GM23338 (cell line): ENCODE measurements around the gene STX16. TPM values are rescaled to one million over a fixed set of nuclear protein-coding genes. Genes with fewer than 3 reads are reported as not detected.

Source experiments
- ATAC-seq: fragments of 200-7000 bp; cut with Tn5 transposase; 3 replicates; pipeline ENCODE4 v1.9.1; 2020
- DNase-seq: peaks from one replicate; pipeline ENCODE4 v3.0.0-alpha.2; 2015; ENCODE audit warnings: low spot score
- H2AFZ ChIP-seq: fragments of 200-600 bp; sonication (generic); 2 replicates; pipeline ENCODE4 v1.8.0; 2016; ENCODE audit warnings: antibody characterized with exemption, mild to moderate bottlenecking, moderate library complexity
- H3F3A ChIP-seq: fragments of 200-600 bp; sonication (generic); replicated peaks from 2 replicates; pipeline ENCODE4 v1.8.0; 2017; ENCODE audit warnings: antibody characterized with exemption, mixed run types, low read depth
- H3K27ac ChIP-seq: fragments of 200-600 bp; sonication (generic); 2 replicates; pipeline ENCODE4 v1.6.1; 2016; ENCODE audit warnings: low read depth
- H3K27me3 ChIP-seq: fragments of 200-600 bp; sonication (generic); 2 replicates; pipeline ENCODE4 v1.8.0; 2016; ENCODE audit warnings: mild to moderate bottlenecking, mixed run types, moderate library complexity; ENCODE audit not compliant: insufficient read depth
- H3K36me3 ChIP-seq: fragments of 200-600 bp; sonication (generic); 2 replicates; pipeline ENCODE4 v1.8.0; 2016; ENCODE audit warnings: mild to moderate bottlenecking; ENCODE audit not compliant: insufficient read depth
- H3K4me1 ChIP-seq: fragments of 200-600 bp; sonication (generic); 2 replicates; pipeline ENCODE4 v1.8.0; 2016; ENCODE audit warnings: mild to moderate bottlenecking, moderate library complexity; ENCODE audit not compliant: insufficient read depth
- H3K4me2 ChIP-seq: fragments of 200-600 bp; sonication (generic); 2 replicates; pipeline ENCODE4 v1.7.1; 2017; ENCODE audit warnings: mixed run types
- H3K4me3 ChIP-seq: fragments of 200-600 bp; sonication (generic); 2 replicates; pipeline ENCODE4 v1.6.1; 2016; ENCODE audit warnings: mixed run types
- H3K79me2 ChIP-seq: fragments of 200-600 bp; sonication (generic); replicated peaks from 2 replicates; pipeline ENCODE4 v1.8.0; 2017; ENCODE audit warnings: mild to moderate bottlenecking; ENCODE audit not compliant: insufficient read depth
- H3K9me2 ChIP-seq: fragments of 200-600 bp; sonication (generic); 2 replicates; pipeline ENCODE4 v1.8.0; 2017; ENCODE audit not compliant: insufficient read depth
- H4K20me1 ChIP-seq: fragments of 200-600 bp; sonication (generic); replicated peaks from 2 replicates; pipeline ENCODE4 v1.8.0; 2017; ENCODE audit warnings: mild to moderate bottlenecking; ENCODE audit not compliant: insufficient read depth
- H3K27ac Mint-ChIP-seq: 2 replicates; pipeline ENCODE4 v1.8.0; 2020; ENCODE audit warnings: inconsistent platforms, mild to moderate bottlenecking, moderate library complexity, mixed read lengths
- H3K27me3 Mint-ChIP-seq: 3 replicates; pipeline ENCODE4 v1.8.0; 2022; ENCODE audit warnings: low read depth, mild to moderate bottlenecking, moderate library complexity, mixed read lengths, inconsistent platforms; ENCODE audit not compliant: insufficient read depth, poor library complexity
- H3K36me3 Mint-ChIP-seq: 3 replicates; pipeline ENCODE4 v1.8.0; 2021; ENCODE audit warnings: low read depth, mild to moderate bottlenecking, inconsistent platforms, moderate library complexity, mixed read lengths
- H3K4me1 Mint-ChIP-seq: 3 replicates; pipeline ENCODE4 v1.8.0; 2020; ENCODE audit warnings: mild to moderate bottlenecking, inconsistent platforms, mixed read lengths
- H3K4me3 Mint-ChIP-seq: 3 replicates; pipeline ENCODE4 v1.8.0; 2021; ENCODE audit warnings: moderate library complexity, mild to moderate bottlenecking, inconsistent platforms, mixed read lengths
- H3K9me3 Mint-ChIP-seq: 3 replicates; pipeline ENCODE4 v1.8.0; 2020; ENCODE audit warnings: moderate library complexity, mild to moderate bottlenecking, inconsistent platforms, mixed read lengths
- CREB1 ChIP-seq: fragments of 250-450 bp; sonication (Bioruptor Pico); IDR thresholded peaks from 2 replicates; pipeline ENCODE4 v1.5.0; 2020; ENCODE audit warnings: low read depth, mild to moderate bottlenecking, moderate library complexity
- EZH2 ChIP-seq: fragments of 200-600 bp; sonication (generic); IDR thresholded peaks from one replicate; pipeline ENCODE4 v1.8.0; 2017; ENCODE audit warnings: antibody characterized with exemption, mild to moderate bottlenecking, low read depth; ENCODE audit not compliant: unreplicated experiment
- EZH2phosphoT487 ChIP-seq: fragments of 200-600 bp; sonication (generic); IDR thresholded peaks from one replicate; pipeline ENCODE4 v1.8.1; 2018; ENCODE audit warnings: antibody characterized with exemption; ENCODE audit not compliant: unreplicated experiment
- JUNB ChIP-seq: IDR thresholded peaks from one replicate; pipeline ENCODE4 v1.6.1; 2016; ENCODE audit warnings: antibody characterized with exemption; ENCODE audit not compliant: unreplicated experiment
- NANOG ChIP-seq: IDR thresholded peaks from 2 replicates; pipeline ENCODE4 v1.6.1; 2016; ENCODE audit warnings: antibody characterized with exemption, borderline replicate concordance
- POLR2AphosphoS5 ChIP-seq: IDR thresholded peaks from 2 replicates; pipeline ENCODE4 v1.6.1; 2016; ENCODE audit warnings: antibody characterized with exemption, low read depth
- STAT1 ChIP-seq: IDR thresholded peaks from one replicate; pipeline ENCODE4 v1.6.1; 2016; ENCODE audit warnings: antibody characterized with exemption; ENCODE audit not compliant: unreplicated experiment
- ZNF114 ChIP-seq: fragments of 250-450 bp; sonication (Bioruptor Pico); IDR thresholded peaks from 2 replicates; pipeline ENCODE4 v1.5.0; 2020; ENCODE audit warnings: mild to moderate bottlenecking, moderate library complexity
- ZNF331 ChIP-seq: fragments of 250-450 bp; sonication (Bioruptor Pico); IDR thresholded peaks from 2 replicates; pipeline ENCODE4 v1.5.0; 2020; ENCODE audit warnings: low read depth, mild to moderate bottlenecking, moderate library complexity
- polyA plus RNA-seq: library from polyadenylated mRNA; unstranded; fragments of >200 nt; fragmentation: Nextera tagmentation; extraction: Ambion mirVana; gene quantifications from 2 replicates; pipeline ENCODE4 v1.2.1, GENCODE V29; 2016
- total RNA-seq: library from RNA; depleted of rRNA; stranded (reverse); fragments of >200 nt; shearing (Covaris generic); gene quantifications from 2 replicates; pipeline ENCODE4 v1.2.3, GENCODE V29; 2014
- TF ChIP-seq, protein P1 (sequence below): IDR thresholded peaks from one replicate; pipeline ENCODE4 v1.6.1; 2018; ENCODE audit warnings: antibody characterized with exemption; ENCODE audit not compliant: unreplicated experiment
- TF ChIP-seq, protein P2 (sequence below): IDR thresholded peaks from 2 replicates; pipeline ENCODE4 v1.6.1; 2016; ENCODE audit warnings: antibody characterized with exemption
- TF ChIP-seq, protein P3 (sequence below): fragments of 250-450 bp; sonication (Bioruptor Pico); IDR thresholded peaks from 2 replicates; pipeline ENCODE4 v1.5.0; 2020; ENCODE audit warnings: mild to moderate bottlenecking, moderate library complexity
- TF ChIP-seq, protein P4 (sequence below), 2 experiments: fragments of 200-600 bp in 1 of 2; sonication (generic) in 1 of 2; conservative IDR thresholded peaks; 2 replicates each; pipeline versions ENCODE4 v1.5.1 to v1.6.1; 2016 to 2017; ENCODE audit warnings: antibody characterized with exemption in 2 of 2, low read depth in 2 of 2, mild to moderate bottlenecking in 2 of 2, moderate library complexity in 1 of 2

STX16 gene
- total and polyA plus RNA-seq, 2 experiments from 2014 or later: 31.2 to 70.5 TPM

DNA sequence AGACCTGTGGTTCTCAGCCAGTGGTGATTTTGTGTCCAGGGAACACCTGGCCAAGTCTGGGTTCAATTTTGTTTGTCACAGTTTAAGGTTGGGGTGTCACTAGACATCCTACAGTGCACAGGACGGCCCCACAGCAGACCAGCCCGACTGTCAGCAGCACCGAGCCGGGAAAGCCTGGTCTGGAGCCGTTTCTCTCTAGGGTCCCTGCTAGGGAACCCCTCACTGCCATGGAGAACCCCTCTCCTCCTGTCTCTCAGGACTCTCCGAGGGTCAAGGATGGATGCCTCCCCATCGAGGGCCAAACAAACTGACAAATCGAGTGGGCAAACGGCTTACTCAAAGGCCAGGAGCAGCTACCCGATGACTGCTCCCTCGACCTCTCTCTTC lies 15.8 kb upstream of the STX16 start:
- peaks cover 15% of the 10 kb centered on the region for H3K27me3 Mint-ChIP-seq
- Histone ChIP-seq H3F3A (no peaks in the 10 kb centered on the region), H3K4me1 (no peaks in the 10 kb centered on the region), H3K4me3 (no peak overlapping the region), H3K27me3 (no peaks in the 10 kb centered on the region), H3K9me2 (no peaks in the 10 kb centered on the region), H3K27ac (no peak overlapping the region), H2AFZ (no peak overlapping the region), H3K79me2 (no peaks in the 10 kb centered on the region), H3K36me3 (no peaks in the 10 kb centered on the region), H4K20me1 (no peaks in the 10 kb centered on the region), H3K4me2 (no peak overlapping the region)
- no peak for DNase-seq
- H3K36me3 Mint-ChIP-seq: no peaks in the 10 kb centered on the region; the same call in 2 of the 3 replicates
- no peak overlapping the region for H3K4me3 Mint-ChIP-seq
- H3K27ac Mint-ChIP-seq: no peak overlapping the region
- no peak for TF ChIP-seq NANOG
- no peak for TF ChIP-seq EZH2
- TF ChIP-seq, protein P1, sequence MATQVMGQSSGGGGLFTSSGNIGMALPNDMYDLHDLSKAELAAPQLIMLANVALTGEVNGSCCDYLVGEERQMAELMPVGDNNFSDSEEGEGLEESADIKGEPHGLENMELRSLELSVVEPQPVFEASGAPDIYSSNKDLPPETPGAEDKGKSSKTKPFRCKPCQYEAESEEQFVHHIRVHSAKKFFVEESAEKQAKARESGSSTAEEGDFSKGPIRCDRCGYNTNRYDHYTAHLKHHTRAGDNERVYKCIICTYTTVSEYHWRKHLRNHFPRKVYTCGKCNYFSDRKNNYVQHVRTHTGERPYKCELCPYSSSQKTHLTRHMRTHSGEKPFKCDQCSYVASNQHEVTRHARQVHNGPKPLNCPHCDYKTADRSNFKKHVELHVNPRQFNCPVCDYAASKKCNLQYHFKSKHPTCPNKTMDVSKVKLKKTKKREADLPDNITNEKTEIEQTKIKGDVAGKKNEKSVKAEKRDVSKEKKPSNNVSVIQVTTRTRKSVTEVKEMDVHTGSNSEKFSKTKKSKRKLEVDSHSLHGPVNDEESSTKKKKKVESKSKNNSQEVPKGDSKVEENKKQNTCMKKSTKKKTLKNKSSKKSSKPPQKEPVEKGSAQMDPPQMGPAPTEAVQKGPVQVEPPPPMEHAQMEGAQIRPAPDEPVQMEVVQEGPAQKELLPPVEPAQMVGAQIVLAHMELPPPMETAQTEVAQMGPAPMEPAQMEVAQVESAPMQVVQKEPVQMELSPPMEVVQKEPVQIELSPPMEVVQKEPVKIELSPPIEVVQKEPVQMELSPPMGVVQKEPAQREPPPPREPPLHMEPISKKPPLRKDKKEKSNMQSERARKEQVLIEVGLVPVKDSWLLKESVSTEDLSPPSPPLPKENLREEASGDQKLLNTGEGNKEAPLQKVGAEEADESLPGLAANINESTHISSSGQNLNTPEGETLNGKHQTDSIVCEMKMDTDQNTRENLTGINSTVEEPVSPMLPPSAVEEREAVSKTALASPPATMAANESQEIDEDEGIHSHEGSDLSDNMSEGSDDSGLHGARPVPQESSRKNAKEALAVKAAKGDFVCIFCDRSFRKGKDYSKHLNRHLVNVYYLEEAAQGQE: no peak
- TF ChIP-seq ZNF114: no peak
- no peak for TF ChIP-seq POLR2AphosphoS5
- TF ChIP-seq EZH2phosphoT487: no peak
- TF ChIP-seq ZNF331 (CRISPR knock-in tag): no peak
- TF ChIP-seq, protein P2, sequence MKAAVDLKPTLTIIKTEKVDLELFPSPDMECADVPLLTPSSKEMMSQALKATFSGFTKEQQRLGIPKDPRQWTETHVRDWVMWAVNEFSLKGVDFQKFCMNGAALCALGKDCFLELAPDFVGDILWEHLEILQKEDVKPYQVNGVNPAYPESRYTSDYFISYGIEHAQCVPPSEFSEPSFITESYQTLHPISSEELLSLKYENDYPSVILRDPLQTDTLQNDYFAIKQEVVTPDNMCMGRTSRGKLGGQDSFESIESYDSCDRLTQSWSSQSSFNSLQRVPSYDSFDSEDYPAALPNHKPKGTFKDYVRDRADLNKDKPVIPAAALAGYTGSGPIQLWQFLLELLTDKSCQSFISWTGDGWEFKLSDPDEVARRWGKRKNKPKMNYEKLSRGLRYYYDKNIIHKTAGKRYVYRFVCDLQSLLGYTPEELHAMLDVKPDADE: no peak
- TF ChIP-seq, protein P3, sequence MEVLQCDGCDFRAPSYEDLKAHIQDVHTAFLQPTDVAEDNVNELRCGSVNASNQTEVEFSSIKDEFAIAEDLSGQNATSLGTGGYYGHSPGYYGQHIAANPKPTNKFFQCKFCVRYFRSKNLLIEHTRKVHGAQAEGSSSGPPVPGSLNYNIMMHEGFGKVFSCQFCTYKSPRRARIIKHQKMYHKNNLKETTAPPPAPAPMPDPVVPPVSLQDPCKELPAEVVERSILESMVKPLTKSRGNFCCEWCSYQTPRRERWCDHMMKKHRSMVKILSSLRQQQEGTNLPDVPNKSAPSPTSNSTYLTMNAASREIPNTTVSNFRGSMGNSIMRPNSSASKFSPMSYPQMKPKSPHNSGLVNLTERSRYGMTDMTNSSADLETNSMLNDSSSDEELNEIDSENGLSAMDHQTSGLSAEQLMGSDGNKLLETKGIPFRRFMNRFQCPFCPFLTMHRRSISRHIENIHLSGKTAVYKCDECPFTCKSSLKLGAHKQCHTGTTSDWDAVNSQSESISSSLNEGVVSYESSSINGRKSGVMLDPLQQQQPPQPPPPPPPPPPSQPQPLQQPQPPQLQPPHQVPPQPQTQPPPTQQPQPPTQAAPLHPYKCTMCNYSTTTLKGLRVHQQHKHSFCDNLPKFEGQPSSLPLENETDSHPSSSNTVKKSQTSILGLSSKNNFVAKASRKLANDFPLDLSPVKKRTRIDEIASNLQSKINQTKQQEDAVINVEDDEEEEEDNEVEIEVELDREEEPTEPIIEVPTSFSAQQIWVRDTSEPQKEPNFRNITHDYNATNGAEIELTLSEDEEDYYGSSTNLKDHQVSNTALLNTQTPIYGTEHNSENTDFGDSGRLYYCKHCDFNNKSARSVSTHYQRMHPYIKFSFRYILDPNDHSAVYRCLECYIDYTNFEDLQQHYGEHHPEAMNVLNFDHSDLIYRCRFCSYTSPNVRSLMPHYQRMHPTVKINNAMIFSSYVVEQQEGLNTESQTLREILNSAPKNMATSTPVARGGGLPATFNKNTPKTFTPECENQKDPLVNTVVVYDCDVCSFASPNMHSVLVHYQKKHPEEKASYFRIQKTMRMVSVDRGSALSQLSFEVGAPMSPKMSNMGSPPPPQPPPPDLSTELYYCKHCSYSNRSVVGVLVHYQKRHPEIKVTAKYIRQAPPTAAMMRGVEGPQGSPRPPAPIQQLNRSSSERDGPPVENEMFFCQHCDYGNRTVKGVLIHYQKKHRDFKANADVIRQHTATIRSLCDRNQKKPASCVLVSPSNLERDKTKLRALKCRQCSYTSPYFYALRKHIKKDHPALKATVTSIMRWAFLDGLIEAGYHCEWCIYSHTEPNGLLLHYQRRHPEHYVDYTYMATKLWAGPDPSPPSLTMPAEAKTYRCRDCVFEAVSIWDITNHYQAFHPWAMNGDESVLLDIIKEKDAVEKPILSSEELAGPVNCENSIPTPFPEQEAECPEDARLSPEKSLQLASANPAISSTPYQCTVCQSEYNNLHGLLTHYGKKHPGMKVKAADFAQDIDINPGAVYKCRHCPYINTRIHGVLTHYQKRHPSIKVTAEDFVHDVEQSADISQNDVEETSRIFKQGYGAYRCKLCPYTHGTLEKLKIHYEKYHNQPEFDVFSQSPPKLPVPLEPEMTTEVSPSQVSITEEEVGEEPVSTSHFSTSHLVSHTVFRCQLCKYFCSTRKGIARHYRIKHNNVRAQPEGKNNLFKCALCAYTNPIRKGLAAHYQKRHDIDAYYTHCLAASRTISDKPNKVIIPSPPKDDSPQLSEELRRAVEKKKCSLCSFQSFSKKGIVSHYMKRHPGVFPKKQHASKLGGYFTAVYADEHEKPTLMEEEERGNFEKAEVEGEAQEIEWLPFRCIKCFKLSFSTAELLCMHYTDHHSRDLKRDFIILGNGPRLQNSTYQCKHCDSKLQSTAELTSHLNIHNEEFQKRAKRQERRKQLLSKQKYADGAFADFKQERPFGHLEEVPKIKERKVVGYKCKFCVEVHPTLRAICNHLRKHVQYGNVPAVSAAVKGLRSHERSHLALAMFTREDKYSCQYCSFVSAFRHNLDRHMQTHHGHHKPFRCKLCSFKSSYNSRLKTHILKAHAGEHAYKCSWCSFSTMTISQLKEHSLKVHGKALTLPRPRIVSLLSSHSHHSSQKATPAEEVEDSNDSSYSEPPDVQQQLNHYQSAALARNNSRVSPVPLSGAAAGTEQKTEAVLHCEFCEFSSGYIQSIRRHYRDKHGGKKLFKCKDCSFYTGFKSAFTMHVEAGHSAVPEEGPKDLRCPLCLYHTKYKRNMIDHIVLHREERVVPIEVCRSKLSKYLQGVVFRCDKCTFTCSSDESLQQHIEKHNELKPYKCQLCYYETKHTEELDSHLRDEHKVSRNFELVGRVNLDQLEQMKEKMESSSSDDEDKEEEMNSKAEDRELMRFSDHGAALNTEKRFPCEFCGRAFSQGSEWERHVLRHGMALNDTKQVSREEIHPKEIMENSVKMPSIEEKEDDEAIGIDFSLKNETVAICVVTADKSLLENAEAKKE (CRISPR knock-in tag): no peak
- no peak for TF ChIP-seq JUNB
- no peak for TF ChIP-seq STAT1
- TF ChIP-seq, protein P4, sequence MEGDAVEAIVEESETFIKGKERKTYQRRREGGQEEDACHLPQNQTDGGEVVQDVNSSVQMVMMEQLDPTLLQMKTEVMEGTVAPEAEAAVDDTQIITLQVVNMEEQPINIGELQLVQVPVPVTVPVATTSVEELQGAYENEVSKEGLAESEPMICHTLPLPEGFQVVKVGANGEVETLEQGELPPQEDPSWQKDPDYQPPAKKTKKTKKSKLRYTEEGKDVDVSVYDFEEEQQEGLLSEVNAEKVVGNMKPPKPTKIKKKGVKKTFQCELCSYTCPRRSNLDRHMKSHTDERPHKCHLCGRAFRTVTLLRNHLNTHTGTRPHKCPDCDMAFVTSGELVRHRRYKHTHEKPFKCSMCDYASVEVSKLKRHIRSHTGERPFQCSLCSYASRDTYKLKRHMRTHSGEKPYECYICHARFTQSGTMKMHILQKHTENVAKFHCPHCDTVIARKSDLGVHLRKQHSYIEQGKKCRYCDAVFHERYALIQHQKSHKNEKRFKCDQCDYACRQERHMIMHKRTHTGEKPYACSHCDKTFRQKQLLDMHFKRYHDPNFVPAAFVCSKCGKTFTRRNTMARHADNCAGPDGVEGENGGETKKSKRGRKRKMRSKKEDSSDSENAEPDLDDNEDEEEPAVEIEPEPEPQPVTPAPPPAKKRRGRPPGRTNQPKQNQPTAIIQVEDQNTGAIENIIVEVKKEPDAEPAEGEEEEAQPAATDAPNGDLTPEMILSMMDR (conservative IDR thresholded peaks at IDR 0.05; ENCODE audit: low read depth in 2 of 2): no peak
- no peak for TF ChIP-seq CREB1 (CRISPR knock-in tag)
- no peaks in the 10 kb centered on the region; the same call in 2 of the 3 replicates for H3K9me3 Mint-ChIP-seq
- peaks cover 5% of the 10 kb centered on the region; the same call in 2 of the 3 replicates for H3K4me1 Mint-ChIP-seq
- no peak for ATAC-seq
